Kidney epithelial cell (primary cell): Measurements from ENCODE around the gene FBXO17. TPM values are rescaled to one million over a fixed set of nuclear protein-coding genes. Genes with fewer than 3 reads are reported as not detected.

ENCODE experiments used
- DNase-seq: peaks from one replicate; pipeline ENCODE4 v3.0.0-alpha.2; 2010; ENCODE audit warnings: low read depth
- H3K27me3 ChIP-seq: 2 replicates; pipeline ENCODE4 v1.6.0; 2011; ENCODE audit warnings: low read length; ENCODE audit not compliant: control insufficient read depth, insufficient read depth
- H3K36me3 ChIP-seq: 2 replicates; pipeline ENCODE4 v1.5.1; 2011; ENCODE audit warnings: low read length; ENCODE audit not compliant: control insufficient read depth, insufficient read depth
- H3K4me3 ChIP-seq: 2 replicates; pipeline ENCODE4 v1.5.1; 2011; ENCODE audit warnings: low read depth, mild to moderate bottlenecking, control low read depth, low read length
- total RNA-seq: library from RNA; depleted of rRNA; stranded (reverse); fragments of >200 nt; gene quantifications from 2 replicates; pipeline ENCODE4 v1.2.3, GENCODE V29; 2015
- TF ChIP-seq, protein P1 (sequence below): IDR thresholded peaks from 2 replicates; pipeline ENCODE4 v1.5.1; 2011; ENCODE audit warnings: mild to moderate bottlenecking, moderate library complexity, low read length, control low read depth, inconsistent platforms; ENCODE audit not compliant: insufficient read depth, poor library complexity, severe bottlenecking

Gene FBXO17
- total RNA-seq, 1 donor from 2014 or later: 17.9 TPM

DNA sequence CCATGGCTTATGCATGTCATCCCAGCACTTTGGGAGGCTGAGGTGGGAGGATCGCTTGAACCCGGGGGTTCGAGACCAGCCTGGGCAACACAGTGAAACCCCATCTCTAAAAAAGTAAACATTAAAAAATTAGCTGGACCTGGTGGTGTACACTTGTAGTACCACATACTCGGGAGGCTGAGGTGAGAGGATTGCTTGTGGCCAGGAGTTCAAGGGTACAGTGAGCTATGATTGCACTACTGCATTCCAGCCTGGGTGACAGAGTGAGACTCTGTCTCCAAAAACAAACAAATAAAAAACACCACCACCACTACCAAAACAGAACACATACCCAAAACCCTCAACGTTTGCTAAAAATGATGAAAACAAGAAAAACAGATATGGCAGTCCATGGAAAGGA is 15.9 kb downstream of the FBXO17 start:
- H3K4me3 ChIP-seq: no peak overlapping the region
- TF ChIP-seq, protein P1, sequence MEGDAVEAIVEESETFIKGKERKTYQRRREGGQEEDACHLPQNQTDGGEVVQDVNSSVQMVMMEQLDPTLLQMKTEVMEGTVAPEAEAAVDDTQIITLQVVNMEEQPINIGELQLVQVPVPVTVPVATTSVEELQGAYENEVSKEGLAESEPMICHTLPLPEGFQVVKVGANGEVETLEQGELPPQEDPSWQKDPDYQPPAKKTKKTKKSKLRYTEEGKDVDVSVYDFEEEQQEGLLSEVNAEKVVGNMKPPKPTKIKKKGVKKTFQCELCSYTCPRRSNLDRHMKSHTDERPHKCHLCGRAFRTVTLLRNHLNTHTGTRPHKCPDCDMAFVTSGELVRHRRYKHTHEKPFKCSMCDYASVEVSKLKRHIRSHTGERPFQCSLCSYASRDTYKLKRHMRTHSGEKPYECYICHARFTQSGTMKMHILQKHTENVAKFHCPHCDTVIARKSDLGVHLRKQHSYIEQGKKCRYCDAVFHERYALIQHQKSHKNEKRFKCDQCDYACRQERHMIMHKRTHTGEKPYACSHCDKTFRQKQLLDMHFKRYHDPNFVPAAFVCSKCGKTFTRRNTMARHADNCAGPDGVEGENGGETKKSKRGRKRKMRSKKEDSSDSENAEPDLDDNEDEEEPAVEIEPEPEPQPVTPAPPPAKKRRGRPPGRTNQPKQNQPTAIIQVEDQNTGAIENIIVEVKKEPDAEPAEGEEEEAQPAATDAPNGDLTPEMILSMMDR: no peak

DNA sequence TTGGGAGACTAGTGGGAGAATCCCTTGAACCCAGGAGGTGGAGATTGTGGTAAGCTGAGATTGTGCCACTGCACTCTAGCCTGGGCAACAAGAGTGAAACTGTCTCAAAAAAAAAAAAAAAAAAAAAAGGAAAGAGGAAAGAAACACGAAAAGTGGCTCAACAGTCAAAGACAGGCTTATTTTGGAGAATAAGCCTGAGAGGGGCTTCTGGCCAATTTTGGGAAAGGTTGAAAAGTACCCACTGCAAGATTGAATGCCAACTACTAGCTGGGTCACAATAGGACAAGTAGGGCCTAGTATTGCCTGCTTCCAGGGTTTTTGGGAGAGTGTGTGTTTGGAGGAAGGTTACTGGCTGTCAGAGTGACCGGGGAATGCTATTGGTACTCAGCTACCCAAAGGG is 17.2 kb downstream of the FBXO17 start:
- Histone ChIP-seq H3K4me3 (no peak overlapping the region), H3K27me3 (no peaks in the 10 kb centered on the region), H3K36me3 (no peaks in the 10 kb centered on the region)
- no peak for DNase-seq
- TF ChIP-seq, protein P1: no peak

More for the DNA sequence above, 15.9 kb downstream of the FBXO17 start:
- Histone ChIP-seq H3K27me3 (no peaks in the 10 kb centered on the region), H3K36me3 (no peaks in the 10 kb centered on the region)
- no peak for DNase-seq

DNA sequence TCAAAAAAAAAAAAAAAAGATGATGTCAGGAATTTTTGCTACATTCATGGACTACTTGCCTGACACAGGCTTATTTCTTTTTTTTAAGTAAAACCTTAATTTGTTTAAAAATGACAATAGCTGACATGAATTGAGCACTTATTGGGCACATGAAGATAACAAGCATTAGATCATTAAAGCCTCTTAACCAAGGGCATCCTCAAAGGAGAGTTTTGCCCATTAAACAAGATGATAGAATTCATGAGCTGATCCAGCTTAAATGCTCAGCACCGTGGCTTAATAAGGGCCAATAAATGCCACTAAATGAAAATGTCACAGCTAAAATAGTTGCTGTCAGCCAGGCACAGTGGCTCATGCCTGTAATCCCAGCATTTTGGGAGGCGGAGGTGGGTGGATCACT is 19.3 kb downstream of the FBXO17 start:
- Histone ChIP-seq H3K36me3 (no peaks in the 10 kb centered on the region), H3K4me3 (no peak overlapping the region), H3K27me3 (no peaks in the 10 kb centered on the region)
- DNase-seq: no peak
- TF ChIP-seq, protein P1: no peak

DNA sequence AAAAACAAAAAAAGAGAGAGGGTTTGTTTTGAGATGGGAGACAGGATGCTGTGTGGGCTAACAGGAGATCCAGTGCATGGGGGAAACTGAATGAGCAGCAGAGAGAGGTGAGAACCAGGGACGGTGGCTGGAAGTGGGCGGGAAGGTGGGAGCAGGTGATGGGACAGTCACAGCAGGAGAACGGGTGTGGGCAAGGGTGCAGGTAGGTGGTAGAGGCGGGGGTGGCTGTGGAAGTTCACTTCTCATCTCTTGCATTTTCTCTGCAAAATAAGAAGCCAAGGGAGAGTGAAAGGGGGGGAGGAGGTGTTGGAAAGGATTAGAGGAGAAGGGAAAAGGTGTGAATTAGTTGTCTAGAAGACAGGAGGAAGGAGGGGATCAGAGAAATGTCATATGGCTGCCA is 21.9 kb downstream of the FBXO17 start:
- H3K4me3 ChIP-seq: no peak overlapping the region
- H3K27me3 ChIP-seq: no peaks in the 10 kb centered on the region
- TF ChIP-seq, protein P1: no peak
- DNase-seq: no peak
- no peaks in the 10 kb centered on the region for H3K36me3 ChIP-seq

DNA sequence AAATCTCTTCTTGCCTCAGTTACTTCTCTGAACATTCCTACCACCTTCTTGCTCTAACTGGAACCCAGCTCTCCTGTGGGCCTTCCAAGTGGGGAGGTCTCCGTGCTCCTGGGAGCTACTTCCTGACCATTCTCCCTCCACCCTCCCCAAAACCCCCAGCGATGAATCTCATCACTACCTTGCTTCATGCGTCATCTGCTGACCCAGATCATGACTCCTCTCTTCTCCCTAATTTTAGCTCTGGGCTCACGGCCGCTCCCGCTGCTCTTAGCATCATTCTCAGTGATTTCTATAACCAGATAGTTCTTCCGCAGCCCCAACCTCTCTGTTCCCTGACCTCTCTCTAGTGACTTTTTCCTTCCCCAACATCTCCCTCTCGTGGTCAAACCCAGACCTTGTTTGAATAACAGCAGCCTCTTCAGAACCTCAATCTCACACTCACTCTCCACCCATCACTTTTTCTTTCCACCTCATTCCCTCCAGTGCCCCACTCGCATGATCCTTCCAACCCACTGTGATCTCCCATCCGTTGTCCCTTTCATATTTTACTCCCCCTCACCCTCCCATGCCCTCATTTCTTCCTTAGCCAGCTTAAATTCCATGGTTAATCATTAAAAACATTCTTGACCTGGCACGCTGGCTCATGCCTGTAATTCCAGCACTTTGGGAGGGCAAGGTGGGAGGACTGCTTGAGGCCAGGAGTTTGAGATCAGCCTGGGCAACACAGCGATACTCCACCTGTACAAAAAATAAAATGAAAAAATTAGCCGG is 23.0 kb downstream of the FBXO17 start:
- TF ChIP-seq, protein P1: peak; percentile 67
- Histone ChIP-seq H3K4me3 (no peak overlapping the region), H3K27me3 (no peaks in the 10 kb centered on the region), H3K36me3 (no peaks in the 10 kb centered on the region)
- DNase-seq: peak; percentile 68

DNA sequence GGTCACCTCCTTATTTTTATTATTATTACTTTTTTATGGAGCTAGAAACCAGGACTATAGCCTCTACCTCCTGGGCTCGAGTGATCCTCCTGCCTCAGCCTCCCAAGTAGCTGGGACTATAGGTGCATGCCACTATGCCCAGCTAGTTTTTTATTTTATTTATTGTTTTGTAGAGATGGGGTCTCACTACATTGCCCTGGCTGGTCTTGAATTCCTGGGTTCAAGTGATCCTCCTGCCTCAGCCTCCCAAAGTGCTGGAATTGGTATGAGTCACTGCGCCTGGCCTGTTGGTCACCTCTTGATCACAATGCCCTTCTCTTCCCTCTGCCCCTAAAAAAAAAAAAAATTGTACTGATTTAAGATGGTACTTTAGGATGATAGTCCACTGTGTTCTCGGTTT is 24.4 kb downstream of the FBXO17 start:
- DNase-seq: no peak
- Histone ChIP-seq H3K27me3 (no peaks in the 10 kb centered on the region), H3K4me3 (no peak overlapping the region), H3K36me3 (no peaks in the 10 kb centered on the region)
- TF ChIP-seq, protein P1: no peak
